Erythroblast (primary cell): ENCODE results near the gene MAG.

Experiments used
- GATA1 ChIP-seq: IDR thresholded peaks from 2 replicates; pipeline ENCODE4 v1.6.1; 2011; ENCODE audit warnings: low read depth, mild to moderate bottlenecking, control low read depth, low read length, moderate library complexity
- POLR2A ChIP-seq: IDR thresholded peaks from 2 replicates; pipeline ENCODE4 v1.6.1; 2011; ENCODE audit warnings: mild to moderate bottlenecking, low read length

- no peak for TF ChIP-seq POLR2A
- no peak for TF ChIP-seq GATA1
Measured at GRCh38 chr19:35332817-35333216, 40.9 kb downstream of the MAG start.
